Fibroblast of mammary gland (primary cell): ENCODE data around the gene LPP.

Experiments
- DNase-seq: peaks from one replicate; pipeline ENCODE4 v3.0.0-alpha.2; 2010; ENCODE audit warnings: low read depth
- H3K4me3 ChIP-seq: 2 replicates; pipeline ENCODE4 v1.5.1; 2011; ENCODE audit warnings: low read depth, mild to moderate bottlenecking, low read length, moderate library complexity; ENCODE audit not compliant: control insufficient read depth
- CTCF ChIP-seq: conservative IDR thresholded peaks from 2 replicates; pipeline ENCODE4 v1.5.1; 2011; ENCODE audit warnings: low read depth, low read length, inconsistent platforms; ENCODE audit not compliant: control insufficient read depth, insufficient read depth

Gene LPP

DNA sequence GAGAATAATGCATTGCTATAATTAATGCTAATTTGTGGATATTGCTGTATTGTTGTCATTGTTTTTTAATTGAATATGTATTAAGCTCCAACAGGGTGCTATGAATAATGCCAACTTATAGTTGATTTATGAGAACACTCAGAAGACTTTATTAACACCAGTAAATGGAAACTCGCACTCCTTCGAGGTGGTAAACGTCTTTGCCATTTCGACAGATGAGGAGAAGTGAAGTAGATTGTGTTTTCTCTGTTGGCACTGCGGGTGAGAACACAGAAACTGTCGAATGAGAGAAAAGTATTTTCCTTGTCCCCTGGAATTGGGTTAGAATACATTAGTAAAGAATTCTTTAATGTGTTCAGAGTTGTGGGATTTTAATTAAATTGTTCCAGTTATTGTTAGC lies 354.5 kb downstream of the LPP start:
- DNase-seq, result no peak
- TF ChIP-seq CTCF, result no peak
- H3K4me3 ChIP-seq, result no peak overlapping the region

GRCh38 chr3:188509316-188509715 lies 355.4 kb downstream of the LPP start:
- no peak for TF ChIP-seq CTCF

DNA sequence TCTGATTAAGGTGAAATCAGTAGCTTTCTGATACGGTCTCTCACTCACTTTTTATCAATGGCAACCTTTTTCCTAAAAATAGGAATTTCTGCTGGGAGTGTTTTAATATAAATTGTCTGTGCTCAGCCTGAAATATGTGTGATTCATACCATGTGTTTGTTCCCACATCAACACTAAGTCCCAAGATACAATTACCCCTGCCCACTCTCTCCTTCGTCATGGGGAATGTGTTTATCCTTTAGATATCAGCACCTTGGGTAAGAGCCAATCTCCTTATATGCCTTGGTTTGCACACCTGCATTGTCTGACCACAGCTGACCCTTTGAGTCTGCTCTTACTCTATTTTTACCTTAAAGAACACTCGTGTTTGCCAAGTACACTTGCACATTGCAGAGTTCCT lies 356.4 kb downstream of the LPP start:
- TF ChIP-seq CTCF, result no peak
- DNase-seq, result peak; percentile 88
- H3K4me3 ChIP-seq, result no peak overlapping the region

More at GRCh38 chr3:188509316-188509715, 355.4 kb downstream of the LPP start:
- no peak for DNase-seq
- H3K4me3 ChIP-seq, result no peak overlapping the region

GRCh38 chr3:188513662-188514328 lies 359.8 kb downstream of the LPP start:
- H3K4me3 ChIP-seq, result no peak overlapping the region
- DNase-seq, result no peak
- TF ChIP-seq CTCF, result no peak

GRCh38 chr3:188516515-188516914 lies 362.6 kb downstream of the LPP start:
- no peak for DNase-seq
- no peak for TF ChIP-seq CTCF

GRCh38 chr3:188518416-188518815 lies 364.5 kb downstream of the LPP start:
- DNase-seq, result no peak
- TF ChIP-seq CTCF, result no peak
- H3K4me3 ChIP-seq, result no peak overlapping the region

More at GRCh38 chr3:188516515-188516914, 362.6 kb downstream of the LPP start:
- no peak overlapping the region for H3K4me3 ChIP-seq
